Upper lobe of left lung (tissue), 4 donors: ENCODE data around the gene SMAD2.

ENCODE experiments used
- CTCF ChIP-seq, 6 experiments: fragments of 450-650 bp in 4 of 6; fragments of 200-600 bp in 2 of 6; sonication (generic) in 2 of 6; IDR thresholded peaks; one replicate each; pipeline ENCODE4 v1.5.1; 2016 to 2019; ENCODE audit warnings: antibody characterized with exemption in 6 of 6
- EP300 ChIP-seq, 4 donors: sonication (generic); formaldehyde crosslinking; IDR thresholded peaks; one replicate each; pipeline ENCODE4 v1.5.1; 2017; ENCODE audit warnings: antibody characterized with exemption in 4 of 4, control low read depth in 2 of 4

- TF ChIP-seq EP300 (IDR thresholded peaks at IDR 0.05), result no peak
- no peak for TF ChIP-seq CTCF (IDR thresholded peaks at IDR 0.05)
These were observed 128.6 kb downstream of the SMAD2 start for GRCh38 chr18:47801817-47802216.
